GM19438 (cell line): ENCODE results near the gene SPATA31D1.
"Not testable (repeated sequence)": the region's sequence is repeated elsewhere in the genome, so short reads cannot be mapped to it uniquely, and the experiment has no call there.

Experiments
- ATAC-seq: cut with Tn5 transposase; IDR thresholded peaks from one replicate; pipeline ENCODE4 v1.9.1; 2021; ENCODE audit warnings: low read depth; ENCODE audit not compliant: unreplicated experiment

Gene SPATA31D1

GRCh38 chr9:81988472-81988871, at the start of gene SPATA31D1:
SPATA31D1 (plus strand) TSS chr9:81988772; CDS start chr9:81988819, 47 bp downstream.
- ATAC-seq: not testable (repeated sequence)

- not testable (repeated sequence) for ATAC-seq
These were observed 45.2 kb upstream of the SPATA31D1 start, which contains the start of gene SPATA31D3 for GRCh38 chr9:81943393-81943792. SPATA31D3 (plus strand) TSS chr9:81943500; CDS start chr9:81943586, 86 bp downstream.

- not testable (repeated sequence) for ATAC-seq
These were observed 39.9 kb upstream of the SPATA31D1 start for GRCh38 chr9:81948650-81949049.

DNA sequence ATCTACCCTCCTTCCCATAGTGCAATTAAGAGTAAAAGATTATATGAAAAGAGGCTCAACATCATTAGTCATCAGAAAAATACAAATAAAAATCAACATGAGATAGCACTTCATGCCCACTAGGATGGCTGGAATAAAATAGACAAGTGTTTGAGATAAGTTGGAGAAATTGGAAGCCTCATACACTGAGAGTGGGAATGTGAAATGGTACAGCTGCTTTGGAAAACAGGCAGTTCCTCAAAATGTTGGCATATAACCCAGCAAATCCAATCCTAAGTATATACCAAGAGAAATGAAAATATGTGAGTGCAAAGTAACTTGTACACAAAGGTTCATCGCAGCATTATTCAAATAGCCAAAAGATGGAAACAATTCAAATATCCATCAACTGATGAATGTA, 35.5 kb upstream of the SPATA31D1 start:
- ATAC-seq: no peak

GRCh38 chr9:81955625-81956024, 32.9 kb upstream of the SPATA31D1 start:
- no peak for ATAC-seq

GRCh38 chr9:81964218-81965171, 24.1 kb upstream of the SPATA31D1 start:
- ATAC-seq: no peak

GRCh38 chr9:81968026-81968425, 20.5 kb upstream of the SPATA31D1 start:
- ATAC-seq: no peak

DNA sequence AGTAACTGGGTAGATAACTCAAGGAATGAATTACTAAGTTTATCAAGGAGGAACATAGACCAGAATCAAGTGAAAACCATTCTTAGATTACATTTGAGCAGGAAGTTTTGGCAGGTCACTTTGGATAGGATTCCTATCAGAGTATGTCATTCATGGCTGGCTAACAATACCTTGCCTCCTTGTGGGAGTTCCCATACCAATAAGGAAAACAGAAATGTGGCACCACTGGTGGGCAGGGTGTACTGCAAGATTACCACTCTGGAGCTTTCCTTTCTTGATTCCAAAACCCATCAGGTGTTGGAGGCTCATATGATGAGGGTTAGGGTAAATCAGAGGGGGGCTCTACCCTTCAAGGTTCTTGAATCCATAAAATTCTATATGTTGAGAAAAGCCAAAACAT, 18.6 kb upstream of the SPATA31D1 start:
- no peak for ATAC-seq

DNA sequence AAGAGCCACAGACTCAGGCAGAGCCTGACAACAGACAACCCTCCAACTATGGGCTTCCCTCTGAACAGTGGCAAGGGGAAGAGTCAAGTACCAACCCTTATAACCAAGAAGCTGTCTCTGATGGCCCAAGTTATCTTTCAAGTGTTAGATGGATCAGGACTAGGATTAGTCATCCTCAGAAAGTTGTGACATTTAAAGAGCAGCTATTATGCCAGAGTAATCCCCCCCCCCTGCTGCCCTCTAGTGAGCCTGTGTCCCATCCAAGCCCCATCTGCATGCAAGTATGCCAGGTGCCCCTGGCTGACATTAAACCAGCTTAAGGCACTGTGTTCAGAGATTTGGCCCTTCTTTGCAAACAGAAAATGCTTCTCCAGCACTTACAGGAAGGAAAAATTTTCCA, 16.8 kb upstream of the SPATA31D1 start:
- no peak for ATAC-seq

GRCh38 chr9:81974764-81975163, 13.8 kb upstream of the SPATA31D1 start:
- ATAC-seq: no peak

DNA sequence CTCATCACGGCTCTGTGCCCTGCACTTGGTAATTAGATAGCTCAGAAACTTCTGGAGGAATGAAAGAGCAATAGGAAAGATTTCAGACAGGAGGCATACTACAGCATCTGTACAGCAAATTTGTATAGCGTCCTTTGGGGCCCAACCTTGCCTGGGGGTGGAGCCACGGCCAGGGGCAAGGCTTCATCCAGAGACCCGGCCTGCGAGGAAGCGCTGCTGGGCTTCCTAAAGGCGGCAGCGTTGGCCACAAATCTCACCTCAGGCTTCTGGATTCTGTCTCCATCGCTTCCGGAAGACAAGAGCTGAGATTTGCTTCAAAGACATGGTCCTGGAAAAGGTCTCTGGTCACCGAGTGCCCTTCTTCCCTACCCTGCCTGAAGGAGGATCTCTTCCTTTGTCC, 12.2 kb upstream of the SPATA31D1 start:
- ATAC-seq: no peak

GRCh38 chr9:81979196-81979595, 9.4 kb upstream of the SPATA31D1 start:
- no peak for ATAC-seq

- no peak for ATAC-seq
These were observed 8.0 kb upstream of the SPATA31D1 start for GRCh38 chr9:81980568-81980967.

DNA sequence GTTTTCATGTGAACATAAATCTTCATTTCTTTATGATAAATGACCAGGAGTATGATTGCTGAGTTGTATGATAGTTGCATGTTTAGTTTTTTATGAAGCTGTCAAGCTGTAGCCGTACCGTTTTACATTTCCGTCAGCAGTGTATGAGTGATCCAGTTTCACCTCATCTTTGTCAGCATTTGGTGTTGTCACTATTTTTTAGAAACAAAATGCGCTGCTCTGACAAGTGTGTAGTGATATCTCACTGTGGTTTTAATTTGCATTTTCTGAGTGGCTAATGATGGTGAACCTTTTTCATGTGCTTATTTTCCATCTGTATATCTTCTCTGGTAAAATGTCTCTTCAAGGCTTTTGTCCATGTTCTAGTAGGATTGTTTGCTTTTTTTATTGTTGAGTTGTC, 6.7 kb upstream of the SPATA31D1 start:
- no peak for ATAC-seq

DNA sequence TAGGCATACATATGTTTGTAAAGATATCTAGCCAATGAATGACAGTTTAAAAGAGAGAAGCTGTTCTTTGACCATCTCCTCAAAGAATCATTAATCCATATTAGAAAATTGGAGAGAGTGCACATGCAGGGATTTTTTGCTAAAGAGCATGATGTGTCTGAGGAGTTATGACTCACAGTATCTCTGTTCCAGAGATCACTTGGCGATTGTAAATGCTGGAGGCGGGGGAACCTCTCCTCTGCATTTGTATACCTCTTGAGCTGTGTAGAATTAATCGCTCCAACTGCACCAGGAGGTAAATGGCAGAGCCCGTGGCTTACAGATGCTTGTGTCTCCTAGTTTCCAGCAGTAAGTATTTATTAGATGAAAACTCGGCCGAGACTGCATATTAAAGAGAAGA, 3.6 kb upstream of the SPATA31D1 start:
- ATAC-seq: no peak

GRCh38 chr9:81986051-81986450, 2.5 kb upstream of the SPATA31D1 start:
- ATAC-seq: no peak

- no peak for ATAC-seq
These were observed 1.1 kb downstream of the SPATA31D1 start for GRCh38 chr9:81989700-81990099.

GRCh38 chr9:81993656-81994055, 5.1 kb downstream of the SPATA31D1 start:
- no peak for ATAC-seq

GRCh38 chr9:81999806-82000205, 11.2 kb downstream of the SPATA31D1 start:
- ATAC-seq: no peak

DNA sequence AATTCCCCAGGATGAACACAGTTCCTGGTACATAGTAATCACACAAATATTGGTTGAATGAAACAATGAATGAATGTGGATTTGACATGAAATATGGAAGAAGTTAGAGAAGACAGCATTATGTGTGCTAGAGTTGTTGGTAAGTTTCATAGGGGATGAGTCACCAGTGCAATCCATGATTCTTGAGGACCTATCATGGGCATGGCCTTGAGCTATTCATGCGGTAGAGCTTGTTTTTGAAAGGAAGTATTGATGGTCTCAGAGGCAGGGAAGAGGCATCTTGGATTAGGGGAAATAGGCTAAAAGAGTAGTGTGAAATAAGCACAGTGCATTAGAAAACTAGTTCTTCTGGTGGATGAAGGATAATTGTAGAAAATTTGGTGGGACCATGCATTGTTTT, 22.1 kb downstream of the SPATA31D1 start:
- ATAC-seq: no peak

DNA sequence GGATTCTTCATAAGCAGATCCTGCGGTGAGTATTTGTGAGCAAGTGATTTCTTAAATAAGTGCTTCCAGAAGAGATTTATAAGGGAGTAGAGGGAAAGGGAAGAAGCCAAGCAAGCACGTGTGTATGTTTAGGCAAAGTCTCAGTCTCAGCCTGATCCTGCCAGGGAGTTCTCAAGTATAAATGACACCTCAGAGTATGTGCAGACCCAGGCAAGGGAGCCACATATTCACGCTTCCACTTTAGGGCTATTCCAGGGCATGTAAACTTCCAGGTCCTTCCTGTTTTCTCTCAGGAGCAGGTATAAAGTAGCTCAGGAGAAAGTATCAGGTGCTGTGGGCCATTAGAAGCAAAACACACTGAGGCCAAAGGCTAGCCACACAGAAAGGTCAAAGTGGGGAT, 22.6 kb downstream of the SPATA31D1 start:
- ATAC-seq: no peak

- no peak for ATAC-seq
These were observed 23.7 kb downstream of the SPATA31D1 start for GRCh38 chr9:82012276-82012675.
